NT2/D1 (cell line): Measurements from ENCODE around the gene TIA1.

Experiments used
- DNase-seq: peaks from one replicate; pipeline ENCODE4 v3.0.0-alpha.2; 2011; ENCODE audit warnings: low read depth, low spot score
- H3K27me3 ChIP-seq: 2 replicates; pipeline ENCODE4 v1.6.0; 2011; ENCODE audit warnings: mild to moderate bottlenecking; ENCODE audit not compliant: insufficient read length, insufficient read depth
- H3K36me3 ChIP-seq: 2 replicates; pipeline ENCODE4 v1.6.1; 2011; ENCODE audit warnings: mild to moderate bottlenecking, low read length, mixed read lengths; ENCODE audit not compliant: insufficient read depth, insufficient read length
- H3K4me1 ChIP-seq: 2 replicates; pipeline ENCODE4 v1.5.1; 2011; ENCODE audit not compliant: insufficient read depth, insufficient read length
- H3K4me3 ChIP-seq: 2 replicates; pipeline ENCODE4 v1.5.1; 2011; ENCODE audit warnings: low read depth; ENCODE audit not compliant: insufficient read length
- H3K9ac ChIP-seq: 2 replicates; pipeline ENCODE4 v1.6.0; 2011; ENCODE audit warnings: low read depth; ENCODE audit not compliant: insufficient read length
- H3K9me3 ChIP-seq: 2 replicates; pipeline ENCODE4 v1.5.1; 2011; ENCODE audit warnings: mild to moderate bottlenecking, low read length; ENCODE audit not compliant: insufficient read depth
- SUZ12 ChIP-seq: IDR thresholded peaks from 2 replicates; pipeline ENCODE4 v1.6.1; 2011; ENCODE audit not compliant: insufficient read length, insufficient read depth; ENCODE audit errors: extremely low read depth
- YY1 ChIP-seq: IDR thresholded peaks from 2 replicates; pipeline ENCODE4 v1.6.1; 2011; ENCODE audit not compliant: insufficient read length, insufficient read depth
- ZNF274 ChIP-seq: IDR thresholded peaks from 2 replicates; pipeline ENCODE4 v1.6.1; 2011; ENCODE audit warnings: mild to moderate bottlenecking, low read depth, low read length

Gene TIA1

GRCh38 chr2:70261501-70261900 is 13.1 kb upstream of the TIA1 start:
- Histone ChIP-seq H3K27me3 (no peaks in the 10 kb centered on the region), H3K9ac (no peak overlapping the region), H3K36me3 (peaks cover 31% of the 10 kb centered on the region), H3K9me3 (no peaks in the 10 kb centered on the region; the same call in 1 of the 2 replicates), H3K4me3 (no peak overlapping the region), H3K4me1 (no peaks in the 10 kb centered on the region)
- no peak for TF ChIP-seq SUZ12
- no peak for TF ChIP-seq YY1
- TF ChIP-seq ZNF274: no peak
- DNase-seq: no peak

DNA sequence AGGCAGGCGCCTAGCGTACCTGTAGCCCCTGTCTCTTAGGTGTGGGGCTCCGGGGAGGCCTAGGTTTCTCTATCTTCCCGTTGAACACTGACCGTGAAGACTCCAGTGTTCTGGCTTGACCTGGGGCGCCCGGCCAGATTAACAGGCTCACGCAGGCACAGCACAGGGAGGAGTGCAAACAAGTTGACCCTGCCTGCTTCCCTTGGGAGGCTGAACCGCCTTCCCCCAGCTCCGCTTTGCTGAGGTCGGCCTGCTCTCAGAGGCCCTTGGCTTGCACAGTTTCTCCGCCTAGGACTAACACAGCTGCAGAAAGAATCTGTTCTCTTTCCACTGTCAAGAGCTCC is 10.1 kb upstream of the TIA1 start:
- Histone ChIP-seq H3K27me3 (no peaks in the 10 kb centered on the region), H3K4me1 (no peaks in the 10 kb centered on the region), H3K36me3 (peaks cover 14% of the 10 kb centered on the region), H3K9me3 (no peaks in the 10 kb centered on the region), H3K9ac (peak overlapping the region; percentile 86), H3K4me3 (peak overlapping the region; percentile 75)
- peak; percentile 9 for DNase-seq
- no peak for TF ChIP-seq YY1
- no peak for TF ChIP-seq ZNF274
- TF ChIP-seq SUZ12: no peak

DNA sequence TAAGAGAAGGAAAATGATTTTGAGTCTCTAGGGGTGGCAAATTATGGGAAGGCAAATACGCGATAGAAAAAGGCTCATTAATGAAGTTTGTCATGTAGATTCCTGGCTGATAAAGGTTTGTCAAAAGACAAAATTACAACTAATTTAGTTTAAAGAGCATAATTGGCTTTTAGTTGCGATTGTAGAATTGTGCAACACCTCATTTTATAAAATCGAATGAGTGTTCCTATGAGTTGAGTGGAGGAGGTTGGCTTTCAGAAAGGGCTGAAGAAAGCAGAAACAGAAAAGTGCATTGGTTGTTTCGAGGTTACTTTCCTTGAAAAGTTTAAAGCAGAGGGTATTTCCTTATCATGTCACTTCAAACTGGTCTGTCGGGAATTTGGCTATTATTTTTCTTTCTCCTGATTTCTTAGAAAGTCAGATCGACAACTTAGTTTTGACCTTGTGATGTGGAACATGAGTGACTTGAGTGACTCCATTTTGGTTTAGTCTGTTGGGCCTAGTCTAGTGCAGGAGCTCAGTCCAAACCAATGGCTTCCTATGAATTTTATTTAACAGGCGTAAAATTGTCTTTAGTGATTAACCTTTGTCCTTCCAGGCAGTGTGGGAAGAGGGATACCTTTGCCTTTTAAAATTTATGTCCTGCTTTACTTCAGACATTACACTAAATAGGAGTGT is 7.3 kb upstream of the TIA1 start:
- H3K4me3 ChIP-seq: no peak overlapping the region
- no peak overlapping the region for H3K9ac ChIP-seq
- no peaks in the 10 kb centered on the region for H3K9me3 ChIP-seq

DNA sequence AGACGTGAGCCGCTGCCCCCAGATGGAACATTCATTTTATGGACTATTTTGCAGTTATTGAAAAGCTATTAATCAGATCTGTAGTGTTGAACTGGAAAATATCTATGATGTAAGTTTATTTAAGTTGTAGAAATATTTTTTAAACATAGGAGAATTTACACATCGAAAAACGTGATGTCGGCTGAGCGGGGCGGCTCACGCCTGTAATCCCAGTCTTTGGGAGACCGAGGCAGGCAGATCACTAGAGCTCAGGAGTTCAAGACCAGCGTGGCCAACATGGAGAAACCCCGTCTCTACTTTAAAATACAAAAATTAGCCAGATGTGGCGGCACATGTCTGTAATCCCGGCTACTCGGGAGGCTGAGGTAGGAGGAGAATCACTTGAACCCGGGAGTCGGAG is 2.0 kb upstream of the TIA1 start:
- Histone ChIP-seq H3K4me3 (no peak overlapping the region), H3K36me3 (peaks cover 9% of the 10 kb centered on the region), H3K4me1 (no peaks in the 10 kb centered on the region), H3K9ac (no peak overlapping the region), H3K27me3 (no peaks in the 10 kb centered on the region), H3K9me3 (no peaks in the 10 kb centered on the region)
- TF ChIP-seq YY1 (no peak), ZNF274 (no peak), SUZ12 (no peak)
- no peak for DNase-seq

More for the DNA sequence above, 7.3 kb upstream of the TIA1 start:
- TF ChIP-seq YY1: no peak
- no peak for TF ChIP-seq SUZ12
- no peak for TF ChIP-seq ZNF274
- peaks cover 11% of the 10 kb centered on the region for H3K36me3 ChIP-seq
- H3K27me3 ChIP-seq: no peaks in the 10 kb centered on the region
- no peaks in the 10 kb centered on the region for H3K4me1 ChIP-seq
- DNase-seq: no peak

- Histone ChIP-seq H3K4me1 (no peaks in the 10 kb centered on the region), H3K36me3 (peaks cover 13% of the 10 kb centered on the region), H3K27me3 (no peaks in the 10 kb centered on the region), H3K9ac (peak overlapping the region; percentile 99), H3K9me3 (no peaks in the 10 kb centered on the region), H3K4me3 (peak overlapping the region; percentile 90)
- TF ChIP-seq YY1: no peak
- TF ChIP-seq ZNF274: no peak
- TF ChIP-seq SUZ12: no peak
- no peak for DNase-seq
Measured at GRCh38 chr2:70247364-70248180, 856 bp downstream of the TIA1 start.

GRCh38 chr2:70243806-70244584 is 4.4 kb downstream of the TIA1 start:
- Histone ChIP-seq H3K36me3 (peaks cover 34% of the 10 kb centered on the region), H3K4me3 (no peak overlapping the region), H3K9me3 (no peaks in the 10 kb centered on the region), H3K27me3 (no peaks in the 10 kb centered on the region), H3K4me1 (no peaks in the 10 kb centered on the region), H3K9ac (no peak overlapping the region)
- no peak for DNase-seq
- TF ChIP-seq SUZ12: no peak
- no peak for TF ChIP-seq YY1
- TF ChIP-seq ZNF274: no peak

GRCh38 chr2:70242552-70242951 is 5.9 kb downstream of the TIA1 start:
- DNase-seq: no peak
- no peak for TF ChIP-seq YY1
- no peak for TF ChIP-seq SUZ12
- TF ChIP-seq ZNF274: no peak
- H3K4me1 ChIP-seq: no peaks in the 10 kb centered on the region
- no peaks in the 10 kb centered on the region for H3K27me3 ChIP-seq
- H3K4me3 ChIP-seq: no peak overlapping the region
- H3K9ac ChIP-seq: no peak overlapping the region
- H3K36me3 ChIP-seq: peaks cover 34% of the 10 kb centered on the region
- no peaks in the 10 kb centered on the region for H3K9me3 ChIP-seq
